Measurements from ENCODE around the gene TBX22. TPM values are rescaled to one million over a fixed set of nuclear protein-coding genes. Genes with fewer than 3 reads are reported as not detected.

TBX22 gene
- total RNA-seq, result not detected in 2 replicates

GRCh38 chrX:80014141-80014940 lies at the start of gene TBX22:
TBX22 (plus strand) TSS chrX:80014753; CDS start chrX:80022270, 7,517 bp downstream.

Measured in smooth muscle cell of the pulmonary artery (primary cell).